Glomerular endothelial cell (primary cell): ENCODE results near the gene SMC6. TPM values are rescaled to one million over a fixed set of nuclear protein-coding genes. Genes with fewer than 3 reads are reported as not detected.

Experiments used
- DNase-seq: peaks from one replicate; pipeline ENCODE4 v3.0.0-alpha.2; 2011; ENCODE audit warnings: low read depth, low spot score; ENCODE audit errors: extremely low read depth
- total RNA-seq: library from RNA; depleted of rRNA; stranded (reverse); fragments of >200 nt; gene quantifications from 2 replicates; pipeline ENCODE4 v1.2.3, GENCODE V29; 2015

SMC6 gene
- total RNA-seq, 1 donor from 2014 or later: 26.0 TPM

DNA sequence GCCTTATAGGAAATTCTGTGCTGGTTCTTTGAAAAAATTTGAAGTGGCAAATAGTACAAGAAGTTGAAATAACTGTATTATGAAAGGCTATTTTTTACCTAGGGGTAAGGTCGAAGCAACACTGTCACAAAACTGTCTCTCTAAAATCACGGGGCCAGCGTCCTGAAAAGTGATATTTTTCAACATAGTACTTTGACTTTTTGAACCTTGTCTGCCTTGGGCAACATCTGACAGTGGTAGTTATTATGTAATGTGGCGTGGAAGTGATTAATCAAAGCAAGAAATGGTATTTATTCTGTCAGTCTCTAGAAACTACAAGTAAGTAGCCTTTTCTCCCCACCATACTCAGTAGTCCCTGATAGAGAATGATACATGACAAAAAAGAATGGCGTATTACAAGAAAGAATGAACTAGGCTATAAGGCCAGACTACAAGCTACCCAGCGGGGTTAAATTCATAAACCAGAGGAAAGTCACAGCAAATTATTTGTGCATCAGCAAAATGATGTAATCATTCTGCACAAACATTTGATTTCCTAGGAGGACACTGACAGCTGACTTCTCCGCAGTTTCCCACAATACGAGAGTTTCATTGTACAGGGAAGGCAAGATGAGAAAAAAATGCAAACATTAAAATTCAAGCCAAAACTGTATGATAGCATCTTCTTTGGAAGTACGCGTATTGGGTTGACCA is 10.2 kb upstream of the SMC6 start:
- no peak for DNase-seq

- DNase-seq: no peak
These were observed 8.8 kb upstream of the SMC6 start for GRCh38 chr2:17762451-17762850.

DNA sequence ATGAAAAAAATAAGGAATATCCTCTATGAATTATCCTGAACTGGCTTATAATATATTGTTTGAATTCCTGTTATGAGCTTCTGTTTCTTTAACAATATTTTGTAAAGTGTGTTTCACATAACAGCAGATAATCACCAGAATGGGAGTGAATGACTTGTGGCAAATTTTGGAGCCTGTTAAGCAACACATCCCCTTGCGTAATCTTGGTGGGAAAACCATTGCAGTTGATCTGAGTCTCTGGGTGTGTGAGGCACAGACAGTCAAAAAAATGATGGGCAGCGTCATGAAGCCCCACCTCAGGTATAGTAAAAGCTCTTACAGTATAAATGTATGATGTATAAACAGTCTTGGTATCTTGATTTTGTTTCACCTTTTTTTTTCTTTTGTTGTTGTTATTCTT is 6.2 kb upstream of the SMC6 start:
- no peak for DNase-seq

DNA sequence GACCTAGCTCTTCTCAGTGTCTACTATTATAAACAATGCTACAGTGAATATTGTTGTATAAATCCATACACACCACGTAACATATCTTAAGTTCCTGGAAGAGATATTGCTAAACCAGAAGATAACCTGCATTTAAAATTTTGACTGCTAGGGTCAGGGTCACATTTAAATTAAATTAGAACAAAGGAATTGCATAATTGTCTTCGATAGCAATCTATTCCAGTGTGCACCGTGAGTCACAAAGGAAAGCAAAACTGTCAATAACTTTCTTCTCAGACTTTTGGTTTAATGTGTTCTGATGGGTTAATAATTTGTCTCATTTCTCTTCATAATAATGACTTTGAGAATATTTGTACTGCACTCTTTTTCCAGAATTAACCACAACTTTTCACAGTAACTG is 4.5 kb upstream of the SMC6 start:
- no peak for DNase-seq

DNA sequence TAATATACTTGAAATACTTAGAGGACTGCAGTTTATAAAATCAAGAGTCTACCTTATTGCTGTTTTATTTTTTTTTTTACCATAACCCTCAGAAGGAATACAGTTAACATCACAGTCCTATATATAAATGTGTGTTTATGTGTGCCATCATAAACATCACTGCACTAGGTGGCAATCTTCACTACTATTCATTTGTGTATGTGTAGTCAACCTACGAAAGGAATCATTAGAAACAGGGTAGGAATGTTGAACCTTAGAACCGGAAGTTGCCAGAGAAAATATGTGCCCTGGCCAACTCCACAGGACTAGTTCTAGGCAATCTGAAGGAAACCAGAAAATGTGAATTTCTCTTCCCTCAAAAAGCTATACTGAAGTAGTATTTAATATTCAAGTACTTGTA is 3.7 kb upstream of the SMC6 start:
- peak; percentile 83 for DNase-seq

DNA sequence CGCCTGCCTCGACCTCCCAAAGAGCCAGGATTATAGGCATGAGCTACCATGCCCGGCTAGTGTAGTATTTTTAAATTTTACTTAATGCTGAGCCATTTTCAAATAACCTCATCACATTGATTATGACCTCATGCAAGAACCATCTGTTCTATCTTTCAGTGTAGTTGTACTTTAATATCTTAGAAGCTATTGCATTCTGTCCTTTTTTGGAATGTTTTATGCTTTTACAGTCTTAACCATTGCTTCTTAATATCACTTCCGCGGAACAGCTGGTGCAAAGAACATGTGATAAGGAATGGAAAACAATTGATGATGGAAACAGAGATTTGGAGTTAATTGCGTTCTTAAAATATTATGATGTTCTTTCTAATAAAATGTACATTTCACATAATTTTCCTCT is 3.1 kb upstream of the SMC6 start:
- no peak for DNase-seq

- DNase-seq: no peak
These were observed 1.3 kb upstream of the SMC6 start for GRCh38 chr2:17754773-17755425.

- no peak for DNase-seq
These were observed 463 bp downstream of the SMC6 start for GRCh38 chr2:17752892-17753802.

DNA sequence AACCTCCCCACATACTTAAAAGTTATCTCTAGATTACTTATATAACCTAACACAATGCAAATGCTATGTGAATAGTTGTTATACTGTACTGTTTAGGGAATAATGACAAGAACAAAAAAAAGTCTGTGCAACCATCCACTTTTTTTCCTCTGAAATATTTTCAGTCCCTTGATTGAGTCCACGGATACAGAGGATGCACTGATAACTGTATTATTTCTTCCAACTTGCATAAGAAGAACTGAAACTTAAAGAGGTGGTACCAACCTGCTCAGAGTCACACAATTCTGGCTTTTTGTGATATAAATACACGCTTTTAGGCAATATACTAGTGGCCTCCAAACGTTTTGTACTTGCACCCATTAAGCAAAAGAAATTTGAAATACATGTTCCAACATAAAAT is 1.4 kb downstream of the SMC6 start:
- no peak for DNase-seq

- DNase-seq: no peak
These were observed 3.7 kb downstream of the SMC6 start for GRCh38 chr2:17749753-17750438.

DNA sequence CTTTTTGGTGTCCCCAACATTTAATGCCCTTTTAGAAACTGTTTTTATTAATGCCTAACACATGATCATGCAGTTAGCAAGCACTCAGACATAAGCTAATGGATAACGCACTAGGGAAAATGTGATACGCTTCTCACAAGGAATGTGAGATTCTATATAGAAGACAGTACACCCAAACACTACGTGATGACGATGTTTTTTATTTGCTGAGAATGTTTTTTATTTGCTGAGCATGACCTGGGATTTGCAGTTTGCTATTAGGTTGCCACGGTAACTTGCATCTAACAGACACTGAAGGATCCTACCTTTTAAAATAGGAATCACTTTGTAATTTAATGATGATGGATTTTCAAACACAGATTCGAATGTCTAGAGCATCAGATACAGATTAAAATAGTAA is 4.9 kb downstream of the SMC6 start:
- no peak for DNase-seq

DNA sequence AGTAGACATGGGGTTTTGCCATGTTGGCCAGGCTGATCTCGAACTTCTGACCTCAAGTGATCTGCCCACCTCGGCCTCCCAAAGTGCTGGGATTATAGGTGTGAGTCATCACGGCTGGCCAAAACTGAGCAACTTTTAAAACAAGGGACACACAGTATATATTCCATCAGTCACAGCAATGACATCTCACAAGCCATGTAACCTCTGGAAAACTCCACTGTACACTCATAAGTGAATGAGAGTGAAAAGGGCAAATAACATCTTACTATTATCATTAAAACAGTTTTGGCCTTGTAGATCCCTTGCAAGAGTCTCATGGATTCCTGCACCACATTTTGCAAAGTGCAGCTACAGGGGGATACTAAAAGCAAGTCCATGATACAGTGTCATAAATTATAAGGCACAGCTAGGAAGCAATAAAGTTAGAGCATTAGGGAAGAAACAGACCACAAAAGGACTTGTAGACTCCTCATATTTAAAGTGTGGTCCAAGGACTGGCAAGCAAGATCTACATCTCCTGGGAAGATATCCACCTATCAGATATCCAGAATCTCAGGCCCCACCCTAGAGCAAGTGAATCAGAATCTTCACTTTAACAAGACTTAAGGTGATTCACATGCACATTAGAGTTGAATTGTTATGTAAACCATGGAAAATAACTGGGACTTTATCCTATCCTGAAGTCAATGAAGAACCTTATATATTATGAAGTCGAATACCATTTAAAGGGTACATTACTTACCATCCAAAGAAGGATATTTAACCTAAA is 5.7 kb downstream of the SMC6 start:
- DNase-seq: no peak

DNA sequence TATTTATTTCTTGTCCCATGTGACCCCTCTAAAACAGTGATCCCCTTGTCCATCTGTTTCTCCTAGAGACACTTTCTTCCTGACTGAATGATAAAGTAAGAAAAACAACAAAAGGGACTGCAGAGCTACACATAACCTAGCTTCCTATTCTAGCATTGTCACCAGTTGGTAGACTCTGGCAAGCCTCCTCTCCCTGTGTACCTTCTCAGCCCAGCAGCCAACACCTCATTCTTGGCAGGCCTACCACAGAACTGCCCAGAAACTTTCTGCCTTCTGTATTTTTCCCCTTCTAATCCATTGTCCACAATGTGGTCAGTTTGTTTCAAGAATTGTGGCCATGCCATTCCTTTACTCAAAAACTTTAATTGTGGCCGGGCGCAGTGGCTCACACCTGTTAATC is 13.4 kb downstream of the SMC6 start:
- no peak for DNase-seq

GRCh38 chr2:17736989-17737388 is 16.6 kb downstream of the SMC6 start:
- DNase-seq: peak; percentile 78

GRCh38 chr2:17735864-17736263 is 17.7 kb downstream of the SMC6 start:
- no peak for DNase-seq

DNA sequence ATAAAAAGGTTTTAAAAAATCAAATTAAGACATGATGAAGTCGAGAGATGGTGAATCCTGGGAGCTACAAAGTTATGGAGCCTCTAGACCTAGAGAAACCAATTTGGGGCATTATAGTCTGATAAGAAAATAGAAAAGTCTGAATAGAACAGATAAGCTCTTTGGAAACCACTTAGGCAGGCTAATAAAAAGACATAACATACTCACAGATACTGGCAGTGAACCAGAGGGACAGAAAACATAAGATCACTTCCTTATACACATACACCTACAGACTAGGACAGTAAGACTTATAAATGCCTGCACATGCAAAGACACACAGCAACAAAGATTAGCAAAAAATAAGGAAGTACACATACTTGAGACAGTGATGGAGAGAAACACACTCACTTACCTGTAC is 20.0 kb downstream of the SMC6 start:
- DNase-seq: no peak

- DNase-seq: no peak
These were observed 23.7 kb downstream of the SMC6 start for GRCh38 chr2:17729880-17730279.

DNA sequence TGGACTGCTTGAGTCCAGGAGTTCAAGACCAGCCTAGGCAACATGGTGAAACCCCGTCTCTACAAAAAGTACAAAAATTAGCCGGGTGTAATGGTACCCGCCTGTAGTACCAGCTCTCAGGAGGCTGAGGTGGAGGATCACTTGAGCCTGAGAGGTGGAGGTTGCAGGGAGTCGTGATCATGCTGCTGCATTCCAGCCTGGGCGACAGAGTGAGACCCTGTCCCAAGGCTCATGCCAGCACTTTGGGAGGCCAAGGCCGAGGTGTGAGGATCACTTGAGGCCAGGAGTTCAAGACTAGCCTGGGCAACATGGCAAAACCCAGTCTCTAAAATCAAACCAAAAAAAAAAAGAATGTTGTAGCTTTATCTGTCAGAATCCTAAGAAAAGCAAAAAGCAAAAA is 25.4 kb downstream of the SMC6 start:
- no peak for DNase-seq

DNA sequence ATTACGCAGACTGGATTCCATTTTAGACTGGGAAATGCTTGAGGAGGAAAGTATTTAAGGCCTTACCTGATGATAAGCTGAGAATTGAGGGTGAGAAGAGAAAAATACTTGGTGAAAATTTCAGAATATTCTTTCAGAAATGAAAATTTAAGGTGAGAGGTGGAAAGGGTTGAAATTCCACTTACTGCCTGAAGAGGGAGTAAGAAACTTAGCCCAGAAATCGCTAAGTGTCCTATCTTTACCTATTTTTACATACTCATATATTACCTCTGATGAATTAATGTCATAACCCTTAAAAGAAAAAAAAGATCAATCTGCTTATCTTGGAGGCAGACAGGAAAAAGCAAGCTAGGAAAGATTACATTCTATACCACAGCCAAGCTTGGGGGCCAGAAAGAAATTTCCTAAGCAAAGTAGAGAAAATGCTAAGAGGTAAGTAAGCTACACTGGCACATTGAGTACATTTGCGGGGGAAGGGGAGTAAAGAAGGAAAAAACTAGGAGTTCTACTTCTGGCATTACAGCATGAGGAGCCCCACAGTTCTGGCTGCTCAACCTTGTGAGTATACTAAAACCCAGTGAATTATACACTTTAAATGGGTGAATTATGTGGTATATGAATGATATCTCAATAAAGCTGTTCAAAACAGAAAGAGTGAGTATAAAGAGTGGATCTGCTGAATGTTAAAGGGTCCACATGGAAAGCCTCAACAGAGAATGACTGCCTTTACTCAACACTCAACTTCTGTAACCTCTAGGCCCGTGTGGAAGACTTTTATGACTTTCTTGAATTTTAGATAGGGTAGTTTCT is 33.8 kb downstream of the SMC6 start:
- no peak for DNase-seq

DNA sequence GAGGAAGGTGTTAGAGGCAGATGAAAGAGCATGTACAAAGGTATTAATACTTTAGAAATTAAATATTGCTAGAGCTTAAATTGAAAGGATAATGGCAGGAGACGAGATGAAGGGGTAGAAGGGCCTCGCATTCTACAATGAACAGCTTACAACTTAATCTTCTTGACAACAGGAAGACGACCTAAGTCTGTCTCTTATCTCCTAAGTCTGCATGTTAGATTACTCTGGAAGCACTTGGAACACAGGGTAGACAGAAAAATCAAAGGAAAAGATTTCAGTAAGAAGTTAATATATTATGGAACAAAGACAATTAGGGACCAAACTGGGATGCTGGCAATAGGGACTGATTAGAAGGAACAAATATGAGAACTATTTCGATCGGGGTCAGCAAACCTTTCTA is 34.9 kb downstream of the SMC6 start:
- no peak for DNase-seq
